HepG2 (cell line): ENCODE measurements around the gene ATP11A. TPM values are rescaled to one million over a fixed set of nuclear protein-coding genes. Genes with fewer than 3 reads are reported as not detected.

Experiments
- FOSL1 ChIP-seq: sonication (generic); formaldehyde crosslinking; IDR thresholded peaks from 2 replicates; pipeline ENCODE4 v1.9.0; 2021; ENCODE audit warnings: missing genetic modification reagents, borderline replicate concordance
- HNRNPK ChIP-seq: fragments of 200-400 bp; formaldehyde crosslinking; IDR thresholded peaks from 2 replicates; pipeline ENCODE4 v1.6.1; 2018; ENCODE audit warnings: low read length, low read depth, moderate library complexity, mild to moderate bottlenecking; ENCODE audit not compliant: poor library complexity, severe bottlenecking
- NCOA5 ChIP-seq: sonication (generic); formaldehyde crosslinking; IDR thresholded peaks from 2 replicates; pipeline ENCODE4 v1.4.0; 2020; ENCODE audit warnings: missing genetic modification reagents
- PAF1 ChIP-seq: IDR thresholded peaks from 2 replicates; pipeline ENCODE4 v1.6.1; 2016; ENCODE audit warnings: missing genetic modification reagents, missing compliant biosample characterization
- RXRB ChIP-seq: IDR thresholded peaks from 2 replicates; pipeline ENCODE4 v1.6.1; 2016; ENCODE audit warnings: borderline replicate concordance, missing genetic modification reagents, missing compliant biosample characterization
- ZBTB38 ChIP-seq: sonication (generic); formaldehyde crosslinking; IDR thresholded peaks from 2 replicates; pipeline ENCODE4 v1.5.1; 2020; ENCODE audit warnings: mild to moderate bottlenecking, missing genetic modification reagents
- ZNF253 ChIP-seq: sonication (generic); formaldehyde crosslinking; IDR thresholded peaks from 2 replicates; pipeline ENCODE4 v1.8.0; 2022; ENCODE audit warnings: mild to moderate bottlenecking, missing genetic modification reagents, borderline replicate concordance
- ZNF354B ChIP-seq: sonication (generic); formaldehyde crosslinking; IDR thresholded peaks from 2 replicates; pipeline ENCODE4 v1.8.0; 2022; ENCODE audit warnings: mild to moderate bottlenecking, missing genetic modification reagents
- ZNF44 ChIP-seq: sonication (generic); formaldehyde crosslinking; IDR thresholded peaks from 2 replicates; pipeline ENCODE4 v1.5.1; 2020; ENCODE audit warnings: mild to moderate bottlenecking, missing genetic modification reagents
- ZNF75D ChIP-seq: sonication (generic); formaldehyde crosslinking; IDR thresholded peaks from 2 replicates; pipeline ENCODE4 v1.8.1; 2023; ENCODE audit warnings: missing genetic modification reagents, mild to moderate bottlenecking, borderline replicate concordance
- ZNF775 ChIP-seq: sonication (generic); formaldehyde crosslinking; IDR thresholded peaks from 2 replicates; pipeline ENCODE4 v1.4.0; 2020; ENCODE audit warnings: missing genetic modification reagents, mild to moderate bottlenecking, moderate library complexity, borderline replicate concordance
- ZNF792 ChIP-seq: IDR thresholded peaks from 2 replicates; pipeline ENCODE4 v1.6.1; 2016
- polyA plus RNA-seq, 8 experiments: library from polyadenylated mRNA; depleted of rRNA in 3 of 8; stranded (reverse) in 7 of 8; unstranded in 1 of 8; fragments of >200 nt; fragmentation: Illumina TruSeq in 4 of 8; extraction: Trizol in 4 of 8; gene quantifications; 2 replicates each; pipeline versions ENCODE4 v1.2.1 to v1.2.3, GENCODE V29; 2011 to 2016; ENCODE audit warnings: low read depth in 4 of 8, missing spikeins in 1 of 8, mixed read lengths in 1 of 8; ENCODE audit not compliant: insufficient read depth in 1 of 8
- total RNA-seq, 5 experiments: library from RNA; depleted of rRNA; stranded (reverse); fragments of >200 nt; fragmentation: Illumina TruSeq; extraction: Trizol; gene quantifications; 2 replicates each; pipeline ENCODE4 v1.2.3, GENCODE V29; 2016; ENCODE audit warnings: low read depth in 1 of 5
- TF ChIP-seq, protein P1 (sequence below): IDR thresholded peaks from 2 replicates; pipeline ENCODE4 v1.6.1; 2018; ENCODE audit warnings: missing genetic modification reagents
- TF ChIP-seq, protein P2 (sequence below): IDR thresholded peaks from 2 replicates; pipeline ENCODE4 v1.6.1; 2016; ENCODE audit warnings: missing biosample characterization, missing genetic modification reagents, low read depth
- TF ChIP-seq, protein P3 (sequence below), 2 experiments: fragments of 450-650 bp in 1 of 2; sonication (generic) in 1 of 2; formaldehyde crosslinking; IDR thresholded peaks; 2 replicates each; pipeline versions ENCODE4 v1.5.0 to v1.8.0; 2020 to 2022; ENCODE audit warnings: mild to moderate bottlenecking in 1 of 2, missing genetic modification reagents in 1 of 2
- TF ChIP-seq, protein P4 (sequence below): sonication (generic); formaldehyde crosslinking; IDR thresholded peaks from 2 replicates; pipeline ENCODE4 v1.5.0; 2020; ENCODE audit warnings: mild to moderate bottlenecking, low read depth, missing genetic modification reagents, borderline replicate concordance
- TF ChIP-seq, protein P5 (sequence below): IDR thresholded peaks from 2 replicates; pipeline ENCODE4 v1.6.1; 2016; ENCODE audit warnings: missing genetic modification reagents, missing compliant biosample characterization
- TF ChIP-seq, protein P6 (sequence below): IDR thresholded peaks from 2 replicates; pipeline ENCODE4 v1.6.1; 2012; ENCODE audit warnings: inconsistent platforms
- TF ChIP-seq, protein P7 (sequence below): sonication (generic); formaldehyde crosslinking; IDR thresholded peaks from 2 replicates; pipeline ENCODE4 v1.4.0; 2020; ENCODE audit warnings: missing genetic modification reagents
- TF ChIP-seq, protein P8 (sequence below): sonication (generic); formaldehyde crosslinking; IDR thresholded peaks from 2 replicates; pipeline ENCODE4 v1.9.0; 2021; ENCODE audit warnings: missing genetic modification reagents, borderline replicate concordance

ATP11A gene
- total and polyA plus RNA-seq, 2 of the 13 experiments (the other 11 are each of a cell fraction or from before 2014, with no cell fraction given), result 18.4 to 20.1 TPM

DNA sequence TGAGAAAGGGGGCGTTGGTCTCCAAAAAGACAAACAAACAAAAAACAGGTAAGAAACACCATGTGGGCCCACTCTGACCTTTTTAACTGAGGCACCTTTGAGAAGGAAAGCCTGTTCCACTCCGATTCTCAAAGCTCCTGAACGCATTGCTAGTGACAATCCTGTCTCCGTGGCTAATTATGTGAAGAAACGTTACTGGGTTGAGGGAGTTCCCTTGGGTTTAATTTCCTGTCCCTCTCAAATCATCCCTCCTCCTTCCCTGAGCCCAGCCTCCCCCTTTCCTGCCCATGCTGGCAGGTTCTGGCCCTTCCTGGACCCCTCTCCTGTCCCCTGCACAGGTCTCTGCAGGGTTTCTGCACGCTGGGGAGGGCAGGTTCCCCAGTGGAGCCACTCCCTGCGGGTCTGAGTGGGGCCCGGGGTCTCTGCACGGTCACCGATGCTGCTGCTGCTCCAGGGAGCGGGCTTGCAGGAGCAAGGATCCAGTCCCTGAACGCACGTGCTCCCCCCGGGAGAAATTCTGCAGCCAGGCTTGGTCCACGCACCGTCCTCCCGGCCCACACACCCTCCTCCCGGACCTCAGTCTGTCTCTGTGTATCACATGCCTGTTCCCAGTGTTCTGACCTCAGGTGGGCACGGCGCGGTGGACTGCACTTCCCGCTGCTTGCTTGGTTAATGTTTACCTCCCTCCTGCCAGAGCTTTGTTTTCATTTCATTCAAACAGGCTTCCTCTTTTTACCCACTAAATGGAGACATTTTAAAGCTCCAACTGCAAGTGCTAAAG, 202.8 kb downstream of the ATP11A start (continued):
- TF ChIP-seq, protein P1, sequence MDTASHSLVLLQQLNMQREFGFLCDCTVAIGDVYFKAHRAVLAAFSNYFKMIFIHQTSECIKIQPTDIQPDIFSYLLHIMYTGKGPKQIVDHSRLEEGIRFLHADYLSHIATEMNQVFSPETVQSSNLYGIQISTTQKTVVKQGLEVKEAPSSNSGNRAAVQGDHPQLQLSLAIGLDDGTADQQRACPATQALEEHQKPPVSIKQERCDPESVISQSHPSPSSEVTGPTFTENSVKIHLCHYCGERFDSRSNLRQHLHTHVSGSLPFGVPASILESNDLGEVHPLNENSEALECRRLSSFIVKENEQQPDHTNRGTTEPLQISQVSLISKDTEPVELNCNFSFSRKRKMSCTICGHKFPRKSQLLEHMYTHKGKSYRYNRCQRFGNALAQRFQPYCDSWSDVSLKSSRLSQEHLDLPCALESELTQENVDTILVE (CRISPR knock-in tag), result no peak
- TF ChIP-seq, protein P2, sequence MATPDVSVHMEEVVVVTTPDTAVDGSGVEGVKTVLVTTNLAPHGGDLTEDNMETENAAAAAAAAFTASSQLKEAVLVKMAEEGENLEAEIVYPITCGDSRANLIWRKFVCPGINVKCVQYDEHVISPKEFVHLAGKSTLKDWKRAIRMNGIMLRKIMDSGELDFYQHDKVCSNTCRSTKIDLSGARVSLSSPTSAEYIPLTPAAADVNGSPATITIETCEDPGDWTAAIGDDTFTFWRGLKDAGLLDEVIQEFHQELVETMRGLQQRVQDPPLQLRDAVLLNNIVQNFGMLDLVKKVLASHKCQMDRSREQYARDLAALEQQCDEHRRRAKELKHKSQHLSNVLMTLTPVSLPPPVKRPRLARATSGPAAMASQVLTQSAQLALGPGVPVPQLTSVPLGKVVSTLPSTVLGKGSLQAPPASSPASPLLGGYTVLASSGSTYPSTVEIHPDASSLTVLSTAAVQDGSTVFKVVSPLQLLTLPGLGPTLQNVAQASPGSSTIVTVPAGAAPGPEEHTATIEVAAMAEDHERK, result no peak
- TF ChIP-seq, protein P3, sequence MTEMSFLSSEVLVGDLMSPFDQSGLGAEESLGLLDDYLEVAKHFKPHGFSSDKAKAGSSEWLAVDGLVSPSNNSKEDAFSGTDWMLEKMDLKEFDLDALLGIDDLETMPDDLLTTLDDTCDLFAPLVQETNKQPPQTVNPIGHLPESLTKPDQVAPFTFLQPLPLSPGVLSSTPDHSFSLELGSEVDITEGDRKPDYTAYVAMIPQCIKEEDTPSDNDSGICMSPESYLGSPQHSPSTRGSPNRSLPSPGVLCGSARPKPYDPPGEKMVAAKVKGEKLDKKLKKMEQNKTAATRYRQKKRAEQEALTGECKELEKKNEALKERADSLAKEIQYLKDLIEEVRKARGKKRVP (CRISPR knock-in tag; IDR thresholded peaks at IDR 0.05), result no peak
- no peak for TF ChIP-seq NCOA5 (CRISPR knock-in tag)
- TF ChIP-seq, protein P4, sequence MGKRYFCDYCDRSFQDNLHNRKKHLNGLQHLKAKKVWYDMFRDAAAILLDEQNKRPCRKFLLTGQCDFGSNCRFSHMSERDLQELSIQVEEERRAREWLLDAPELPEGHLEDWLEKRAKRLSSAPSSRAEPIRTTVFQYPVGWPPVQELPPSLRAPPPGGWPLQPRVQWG (CRISPR knock-in tag), result no peak
- no peak for TF ChIP-seq HNRNPK
- TF ChIP-seq ZNF792 (CRISPR knock-in tag), result peak; percentile 51; the same call in 1 of the 2 replicates
- TF ChIP-seq FOSL1, result no peak
- TF ChIP-seq ZNF253 (CRISPR knock-in tag), result no peak
- TF ChIP-seq, protein P5, sequence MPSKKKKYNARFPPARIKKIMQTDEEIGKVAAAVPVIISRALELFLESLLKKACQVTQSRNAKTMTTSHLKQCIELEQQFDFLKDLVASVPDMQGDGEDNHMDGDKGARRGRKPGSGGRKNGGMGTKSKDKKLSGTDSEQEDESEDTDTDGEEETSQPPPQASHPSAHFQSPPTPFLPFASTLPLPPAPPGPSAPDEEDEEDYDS, result peak; percentile 79
- TF ChIP-seq ZNF75D (CRISPR knock-in tag), result no peak
- TF ChIP-seq ZBTB38 (CRISPR knock-in tag), result peak; percentile 73
- TF ChIP-seq, protein P6, sequence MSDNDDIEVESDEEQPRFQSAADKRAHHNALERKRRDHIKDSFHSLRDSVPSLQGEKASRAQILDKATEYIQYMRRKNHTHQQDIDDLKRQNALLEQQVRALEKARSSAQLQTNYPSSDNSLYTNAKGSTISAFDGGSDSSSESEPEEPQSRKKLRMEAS, result peak; percentile 93
- TF ChIP-seq ZNF44 (CRISPR knock-in tag), result no peak
- no peak for TF ChIP-seq ZNF354B
- no peak for TF ChIP-seq PAF1 (CRISPR knock-in tag)
- TF ChIP-seq, protein P7, sequence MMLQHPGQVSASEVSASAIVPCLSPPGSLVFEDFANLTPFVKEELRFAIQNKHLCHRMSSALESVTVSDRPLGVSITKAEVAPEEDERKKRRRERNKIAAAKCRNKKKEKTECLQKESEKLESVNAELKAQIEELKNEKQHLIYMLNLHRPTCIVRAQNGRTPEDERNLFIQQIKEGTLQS (CRISPR knock-in tag), result no peak
- no peak for TF ChIP-seq ZNF775 (CRISPR knock-in tag)
- TF ChIP-seq RXRB (CRISPR knock-in tag), result peak; percentile 77; the same call in 1 of the 2 replicates
- TF ChIP-seq, protein P8, sequence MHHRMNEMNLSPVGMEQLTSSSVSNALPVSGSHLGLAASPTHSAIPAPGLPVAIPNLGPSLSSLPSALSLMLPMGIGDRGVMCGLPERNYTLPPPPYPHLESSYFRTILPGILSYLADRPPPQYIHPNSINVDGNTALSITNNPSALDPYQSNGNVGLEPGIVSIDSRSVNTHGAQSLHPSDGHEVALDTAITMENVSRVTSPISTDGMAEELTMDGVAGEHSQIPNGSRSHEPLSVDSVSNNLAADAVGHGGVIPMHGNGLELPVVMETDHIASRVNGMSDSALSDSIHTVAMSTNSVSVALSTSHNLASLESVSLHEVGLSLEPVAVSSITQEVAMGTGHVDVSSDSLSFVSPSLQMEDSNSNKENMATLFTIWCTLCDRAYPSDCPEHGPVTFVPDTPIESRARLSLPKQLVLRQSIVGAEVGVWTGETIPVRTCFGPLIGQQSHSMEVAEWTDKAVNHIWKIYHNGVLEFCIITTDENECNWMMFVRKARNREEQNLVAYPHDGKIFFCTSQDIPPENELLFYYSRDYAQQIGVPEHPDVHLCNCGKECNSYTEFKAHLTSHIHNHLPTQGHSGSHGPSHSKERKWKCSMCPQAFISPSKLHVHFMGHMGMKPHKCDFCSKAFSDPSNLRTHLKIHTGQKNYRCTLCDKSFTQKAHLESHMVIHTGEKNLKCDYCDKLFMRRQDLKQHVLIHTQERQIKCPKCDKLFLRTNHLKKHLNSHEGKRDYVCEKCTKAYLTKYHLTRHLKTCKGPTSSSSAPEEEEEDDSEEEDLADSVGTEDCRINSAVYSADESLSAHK (CRISPR knock-in tag), result no peak
